Measurements from ENCODE around the gene MBLAC1.

MBLAC1 gene

DNA sequence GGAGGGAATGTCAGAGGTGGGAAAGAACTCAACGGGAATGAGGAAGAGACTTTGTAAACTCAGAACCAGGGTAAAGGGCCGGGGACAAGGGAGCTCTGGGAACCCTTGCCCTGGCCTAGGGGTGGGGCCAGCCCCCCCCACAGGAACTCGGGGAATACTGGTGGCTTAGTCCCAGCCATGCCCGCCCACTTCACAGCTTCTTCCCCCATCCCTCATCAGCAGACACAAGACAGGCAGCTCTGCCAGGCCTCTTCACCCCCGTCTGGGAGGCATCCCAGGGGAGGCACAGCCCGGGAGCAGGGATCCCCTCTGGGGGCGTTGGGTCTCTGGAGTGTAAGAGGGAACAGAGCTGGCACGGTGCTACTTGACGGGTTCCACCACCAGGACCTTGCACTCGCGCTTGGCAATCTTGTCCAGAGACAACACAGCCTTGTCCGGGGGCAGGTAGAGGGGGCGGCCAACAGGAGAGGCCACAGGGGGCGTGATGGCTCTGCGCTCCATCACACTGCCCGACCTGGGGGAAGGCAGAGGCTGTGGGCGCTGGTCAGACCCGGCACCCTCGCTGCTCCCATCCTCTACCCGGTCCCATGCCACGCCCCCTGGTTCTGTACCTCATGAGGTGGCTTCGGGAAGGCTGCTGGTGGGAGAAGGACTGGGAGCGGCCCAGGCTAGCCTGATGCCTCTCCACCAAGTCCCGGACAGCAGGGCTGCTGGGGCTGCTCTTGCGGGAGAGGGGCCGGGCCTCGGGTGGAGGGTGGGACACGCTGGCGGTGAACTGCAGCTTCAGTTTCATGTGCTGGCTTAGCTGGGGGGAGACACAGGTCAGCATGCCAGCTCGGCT is 28.1 kb downstream of the MBLAC1 start:
- no peak for DNase-seq

DNA sequence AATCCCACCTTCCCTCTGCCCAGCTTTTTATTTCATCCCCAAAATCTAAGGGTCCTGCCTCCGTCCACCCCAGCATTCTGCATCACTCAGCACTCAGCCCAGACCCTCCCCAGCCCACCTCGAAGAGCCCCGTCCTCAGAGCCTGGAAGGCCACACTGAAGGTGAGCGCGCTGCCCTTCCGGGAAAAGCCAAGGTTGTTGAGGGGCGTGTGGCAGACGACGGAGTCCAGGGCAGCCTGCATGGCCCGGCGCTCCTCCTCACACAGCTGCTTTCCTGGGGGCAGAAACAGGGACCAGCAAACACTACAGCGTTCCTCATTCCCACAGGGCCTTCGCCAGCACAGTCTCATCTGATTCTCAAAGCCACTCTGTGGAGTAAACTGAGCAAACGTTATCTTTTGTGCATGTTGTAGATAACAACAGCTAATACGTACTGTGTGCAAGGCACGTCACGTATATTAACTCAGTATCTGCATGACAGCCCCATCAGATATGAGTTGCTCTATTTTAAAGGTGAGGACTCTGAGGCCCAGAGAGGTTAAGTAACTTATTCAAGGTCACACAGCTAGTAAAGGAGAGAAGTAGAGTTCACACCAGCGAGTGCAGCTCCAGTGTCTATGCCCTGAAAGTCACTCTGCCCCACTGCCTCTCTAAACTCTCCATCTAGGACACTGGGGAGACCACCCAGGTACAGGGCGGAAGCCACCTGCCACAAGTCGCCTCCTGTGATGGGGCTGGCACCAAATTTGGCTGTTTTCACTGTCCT is 29.0 kb downstream of the MBLAC1 start:
- no peak for DNase-seq

DNA sequence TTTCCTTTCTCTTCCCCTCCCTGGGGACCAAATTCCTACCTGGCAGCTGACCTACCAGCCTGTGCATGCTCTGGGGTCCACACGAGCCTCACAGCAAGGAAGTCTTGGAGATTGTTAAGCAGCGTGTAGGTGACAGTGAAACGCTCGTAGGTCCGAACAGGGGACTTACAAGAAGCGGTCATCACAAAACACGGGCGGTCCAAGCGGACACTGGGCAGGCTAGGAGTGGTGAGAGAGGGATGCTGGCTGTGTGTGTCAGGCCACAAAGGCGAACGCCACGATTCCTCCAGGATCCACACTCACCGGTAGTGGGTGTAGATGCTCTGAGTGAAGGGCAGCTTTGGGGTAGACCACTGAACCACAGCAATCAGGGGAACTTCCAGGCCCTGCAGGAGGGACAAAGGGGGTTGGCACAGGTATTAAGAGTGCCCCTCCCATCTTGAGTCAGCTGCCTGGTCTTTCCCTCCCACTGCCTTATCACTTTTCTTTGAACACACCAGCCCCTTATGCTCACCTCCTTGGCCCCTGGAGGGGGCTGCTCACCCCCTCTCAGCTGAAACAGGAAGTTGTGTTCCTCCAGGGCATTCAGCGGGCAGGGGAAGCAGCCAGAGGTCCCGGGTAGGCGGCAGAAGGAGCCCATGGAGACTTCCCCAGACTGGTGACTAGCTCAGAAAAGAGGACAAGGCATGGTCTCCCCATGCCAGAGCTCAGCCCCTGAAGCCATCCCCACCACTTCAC is 29.7 kb downstream of the MBLAC1 start:
- no peak for DNase-seq

DNA sequence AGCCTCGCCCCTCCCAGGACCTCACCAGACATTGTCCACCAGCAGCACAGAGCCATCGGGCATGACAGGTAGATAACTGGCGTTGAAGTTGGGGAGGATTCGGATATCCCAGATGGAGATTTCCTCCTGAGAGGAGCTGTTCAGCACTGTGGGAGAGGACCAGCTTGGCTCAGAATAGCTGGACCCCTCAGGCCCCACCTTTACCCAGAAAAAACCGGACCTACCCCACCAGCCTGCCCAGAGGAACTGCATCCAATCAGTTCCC is 30.2 kb downstream of the MBLAC1 start:
- no peak for DNase-seq

DNA sequence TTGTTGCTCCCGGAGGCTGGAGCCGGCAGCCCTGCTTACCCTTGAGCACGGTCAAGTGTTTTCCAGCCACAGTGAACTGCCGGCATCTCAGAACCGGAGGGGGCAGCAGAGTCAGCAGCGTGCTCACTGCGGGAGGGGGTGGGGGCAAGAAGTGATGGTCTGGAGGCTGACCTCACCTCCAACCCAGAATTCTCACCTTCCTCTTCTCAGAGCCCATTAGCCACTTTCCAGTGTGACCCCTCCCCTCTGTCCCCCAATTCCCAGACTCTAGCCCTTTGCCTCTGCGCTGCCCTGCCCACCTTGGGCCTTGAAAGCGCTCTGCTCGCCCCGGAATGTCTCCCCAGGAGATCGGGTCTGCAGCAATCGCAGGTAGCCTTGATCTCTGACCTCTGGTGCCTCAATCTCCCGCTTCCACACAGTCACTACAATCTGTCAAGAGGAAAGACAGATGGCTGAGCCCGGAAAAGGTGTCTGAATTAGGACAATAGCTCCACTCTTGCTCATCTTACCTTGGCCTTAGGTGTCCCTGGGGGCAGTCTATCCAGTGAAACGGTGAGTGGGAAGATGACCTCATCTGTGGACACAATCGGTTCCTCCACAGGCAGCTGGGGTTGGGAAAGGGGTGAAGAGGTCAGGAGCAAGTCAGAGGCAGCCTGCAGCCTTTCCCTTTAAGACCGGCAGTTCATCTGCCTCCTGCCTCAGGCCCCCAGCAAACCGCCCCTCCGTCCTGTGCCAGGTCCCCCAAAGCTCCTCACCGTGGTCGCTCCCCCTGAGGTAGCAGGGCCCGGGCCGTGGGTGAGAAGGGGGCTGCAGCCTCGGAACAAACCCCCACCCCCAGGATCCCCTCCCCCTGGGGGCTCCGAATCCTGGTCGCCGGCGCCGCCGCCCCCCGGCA is 30.8 kb downstream of the MBLAC1 start:
- peak; percentile 25 for DNase-seq

DNA sequence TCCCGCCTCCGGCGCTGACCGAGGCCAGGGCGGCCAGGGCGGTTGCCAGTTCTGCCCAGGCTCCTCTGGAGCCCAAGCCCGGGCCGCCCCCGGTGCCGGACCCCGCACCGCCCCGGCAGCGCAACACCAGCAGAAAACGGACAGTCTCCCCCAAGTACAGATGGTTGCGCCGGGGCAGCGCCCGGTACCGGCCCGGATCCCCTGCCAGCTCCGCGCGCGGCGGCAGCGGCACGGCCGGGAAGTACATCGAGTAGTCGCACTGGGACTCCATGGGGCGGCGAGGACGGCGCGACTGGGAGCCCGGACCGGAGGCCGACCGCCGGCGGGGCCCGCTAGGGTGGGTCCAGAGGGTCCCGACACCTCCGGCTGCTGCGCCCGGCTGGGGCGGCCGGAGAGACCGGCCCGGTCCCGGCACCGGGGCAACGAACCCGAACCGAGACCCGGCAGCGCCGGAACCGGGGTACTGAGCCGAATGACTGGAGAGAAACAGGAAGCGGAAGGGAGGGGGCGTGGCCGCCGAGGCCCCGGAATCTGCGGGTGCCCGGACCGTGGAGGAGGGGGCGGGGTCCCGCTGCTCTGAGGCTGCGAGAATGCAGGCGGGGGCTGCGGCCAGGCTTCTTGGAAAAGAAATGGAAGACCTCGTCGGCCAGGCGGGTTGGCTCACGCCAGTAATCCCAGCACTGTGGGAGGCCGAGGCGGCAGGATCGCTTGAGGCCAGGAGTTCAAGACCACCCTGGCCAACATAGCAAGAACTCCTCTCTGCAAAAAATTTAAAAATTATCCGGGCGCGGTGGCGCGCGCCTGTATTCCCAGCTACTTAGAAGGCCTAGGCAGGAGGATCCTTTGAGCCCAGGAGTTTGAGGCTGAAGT is 31.7 kb downstream of the MBLAC1 start, which contains the start of gene TRAPPC14:
Gene TRAPPC14, minus strand, starts transcription at position 495 of the 870 bp plus-strand sequence. Its CDS starts 224 bp downstream, at position 271.
- peak; percentile 93 for DNase-seq

DNA sequence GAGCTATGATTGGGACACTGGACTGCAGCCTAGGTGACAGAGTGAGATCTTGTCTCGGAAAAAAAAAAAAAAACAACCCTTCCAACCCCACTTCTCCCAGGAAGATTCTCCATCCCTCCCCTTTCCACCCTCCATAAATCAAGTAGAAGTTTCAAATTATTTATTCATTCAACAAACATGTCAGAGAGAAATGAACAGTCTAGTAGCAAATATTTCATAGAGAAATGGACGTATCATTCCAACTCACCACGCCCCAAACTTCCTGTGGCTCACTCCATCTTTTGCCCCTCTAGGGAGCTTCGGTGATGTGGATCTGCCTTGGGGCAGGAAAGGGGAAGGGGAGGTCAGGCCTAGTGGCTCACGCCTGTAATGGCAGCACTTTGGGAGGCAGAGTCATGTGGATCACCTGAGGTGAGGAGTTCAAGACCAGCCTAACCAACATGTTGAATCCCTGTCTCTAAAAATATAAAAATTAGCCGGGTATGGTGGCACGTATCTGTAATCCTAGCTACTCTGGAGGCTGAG is 32.4 kb downstream of the MBLAC1 start:
- no peak for DNase-seq

DNA sequence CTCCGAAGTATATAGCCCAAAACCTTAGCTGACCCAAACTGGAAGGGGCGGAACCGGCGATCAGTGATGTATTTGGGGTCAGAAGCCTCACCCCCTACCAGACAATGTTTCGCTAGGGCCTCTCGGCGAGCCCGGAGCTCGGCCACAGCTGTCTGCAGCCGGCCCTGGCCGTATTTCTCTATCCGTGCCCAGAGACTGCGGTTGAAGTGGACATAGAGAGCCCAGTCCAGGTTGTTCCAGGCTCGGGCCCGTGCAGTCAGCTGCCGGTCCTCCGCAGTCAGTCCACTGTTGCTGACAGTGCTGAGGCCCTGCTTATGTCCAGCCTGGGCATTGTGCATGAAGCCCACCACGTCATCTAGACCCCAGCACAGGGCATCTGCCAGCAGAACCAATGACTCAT is 33.3 kb downstream of the MBLAC1 start:
- no peak for DNase-seq

DNA sequence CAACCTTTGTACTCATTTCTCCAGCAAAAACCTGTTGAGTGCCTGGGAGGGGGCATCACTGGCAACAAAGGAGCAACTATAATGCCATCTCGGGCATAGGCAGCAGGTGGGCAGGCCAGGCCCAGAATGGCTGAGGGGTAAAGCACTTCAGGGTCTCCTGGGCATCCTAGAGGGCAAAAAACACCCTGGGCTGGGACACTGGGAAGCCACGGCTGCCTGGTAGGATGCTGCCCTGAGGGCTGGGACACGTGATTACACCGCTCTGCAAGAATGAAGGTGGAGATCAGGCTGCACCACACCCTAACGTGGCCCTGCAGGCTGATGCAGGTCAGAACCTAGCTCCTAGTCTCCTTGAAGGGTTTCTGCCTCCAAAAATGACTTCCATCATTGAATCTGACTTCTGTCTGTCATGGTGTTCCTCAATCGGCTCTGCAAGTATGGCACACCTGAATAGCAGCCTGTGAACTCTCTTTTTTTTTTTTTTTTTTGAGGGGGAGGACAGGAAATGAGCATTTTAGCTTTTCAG is 36.3 kb downstream of the MBLAC1 start:
- peak; percentile 31 for DNase-seq

DNA sequence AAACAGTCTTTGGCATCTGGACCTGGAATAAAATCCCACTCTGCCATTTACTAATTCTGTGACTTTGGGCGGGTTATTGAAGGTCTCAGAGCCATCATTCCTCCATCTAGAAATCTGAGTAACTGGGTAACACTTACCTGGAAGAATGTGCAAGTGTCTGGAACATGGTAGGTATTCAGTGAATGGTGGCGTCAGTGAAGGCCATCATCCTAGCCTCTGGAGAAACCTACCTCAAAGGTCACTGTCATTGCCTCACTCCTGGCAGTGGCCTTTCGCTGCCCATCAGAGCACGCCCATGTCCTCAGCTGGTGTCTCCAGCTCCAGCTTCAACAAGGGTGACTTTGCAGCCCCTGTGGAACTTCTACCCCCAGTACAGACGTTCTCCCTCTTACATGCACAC is 37.1 kb downstream of the MBLAC1 start:
- no peak for DNase-seq

DNA sequence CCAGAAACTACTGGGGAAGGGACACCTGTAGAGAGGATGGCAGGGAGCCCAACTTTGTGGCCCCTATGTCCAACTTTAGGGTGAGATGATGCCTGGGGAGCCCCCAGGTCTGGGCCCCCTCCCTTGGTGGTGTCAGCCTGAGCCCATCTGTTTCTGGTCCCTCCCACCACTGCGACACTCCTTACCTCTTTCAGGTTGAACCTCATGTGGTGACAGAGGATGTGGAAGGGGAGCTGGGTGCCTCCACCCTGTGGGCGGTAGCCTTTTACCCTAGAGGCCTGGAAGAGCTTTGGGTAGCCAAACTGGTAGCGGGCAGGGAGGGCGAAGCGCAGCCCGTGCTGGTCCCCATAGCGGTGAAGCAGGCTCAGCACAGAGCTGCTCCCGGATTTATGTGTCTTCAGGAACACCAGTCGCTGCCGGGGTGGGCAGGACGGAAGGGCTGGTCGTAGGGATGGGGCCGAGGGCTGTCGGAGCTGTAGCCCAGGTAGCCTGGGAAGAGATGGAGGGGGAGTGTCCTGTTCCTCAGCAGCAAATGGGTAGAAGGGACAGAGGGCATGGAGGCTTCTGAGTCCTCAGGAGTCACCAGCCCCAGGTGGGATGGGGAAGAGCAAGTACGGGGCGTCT is 39.7 kb downstream of the MBLAC1 start:
- DNase-seq = peak; percentile 52

DNA sequence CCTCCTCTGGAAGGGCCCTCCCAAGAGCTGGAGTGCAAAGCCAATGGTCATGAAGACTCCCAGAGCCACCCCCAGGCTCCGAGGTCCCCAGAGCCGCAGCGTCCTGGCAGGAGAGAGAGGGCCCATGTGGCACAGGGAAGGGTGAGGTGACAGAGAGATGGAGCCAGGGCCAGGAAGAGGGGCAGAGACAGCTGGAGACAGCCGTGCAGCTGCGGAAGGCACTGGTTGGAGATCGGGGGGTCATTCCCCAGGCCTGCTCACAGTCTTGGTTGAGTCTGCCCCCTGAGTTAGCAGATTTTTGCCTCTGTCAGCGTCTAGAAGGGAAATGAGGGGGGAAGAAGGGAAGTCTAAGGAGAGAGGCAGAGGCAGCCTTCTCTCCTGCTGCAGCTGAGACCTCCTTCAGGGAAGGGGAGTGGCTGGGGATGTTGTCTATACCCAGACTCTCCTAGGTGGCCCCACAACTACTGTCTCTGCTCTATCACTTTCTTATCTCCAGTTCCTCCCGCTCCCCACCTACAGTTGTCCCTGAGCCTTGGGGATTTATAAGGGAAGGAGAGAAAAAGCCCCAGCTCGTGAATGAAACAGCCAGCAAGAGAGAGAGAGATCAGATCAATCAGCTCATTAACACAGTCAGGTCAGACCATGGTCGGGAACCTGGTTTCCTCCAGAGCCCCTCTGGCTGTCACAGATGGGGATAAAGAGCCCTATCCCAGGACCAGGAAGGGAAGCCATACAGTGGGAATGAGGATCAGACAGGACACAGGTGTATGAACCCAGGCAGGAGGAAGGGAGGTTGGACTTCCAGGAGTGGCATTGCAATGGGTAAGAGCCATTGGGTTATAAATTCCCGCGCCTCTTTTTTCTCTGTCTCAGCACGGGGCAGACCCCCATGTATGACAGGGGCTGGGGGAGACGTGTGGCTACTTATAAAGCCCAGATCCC is 40.5 kb downstream of the MBLAC1 start:
- DNase-seq = peak; percentile 22

DNA sequence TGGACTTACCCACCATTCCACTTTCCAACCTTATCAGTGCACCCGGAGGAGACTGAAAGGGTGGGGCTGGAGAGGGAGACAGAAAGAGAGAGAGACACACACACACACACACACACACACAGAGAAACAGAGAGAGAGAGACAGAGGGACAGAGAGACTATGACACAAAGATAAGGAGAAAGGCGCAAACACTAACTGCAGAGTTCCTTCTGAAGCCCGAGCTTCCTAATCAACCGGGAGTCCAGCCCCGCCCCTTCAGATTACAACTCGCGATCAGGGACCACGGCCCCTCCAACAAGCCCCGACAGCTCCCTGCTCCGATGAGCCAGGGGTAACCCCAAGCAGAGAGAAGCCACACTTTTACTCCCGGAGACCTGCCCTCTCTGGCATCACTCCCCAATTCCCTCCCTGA is 41.2 kb downstream of the MBLAC1 start:
- no peak for DNase-seq

DNA sequence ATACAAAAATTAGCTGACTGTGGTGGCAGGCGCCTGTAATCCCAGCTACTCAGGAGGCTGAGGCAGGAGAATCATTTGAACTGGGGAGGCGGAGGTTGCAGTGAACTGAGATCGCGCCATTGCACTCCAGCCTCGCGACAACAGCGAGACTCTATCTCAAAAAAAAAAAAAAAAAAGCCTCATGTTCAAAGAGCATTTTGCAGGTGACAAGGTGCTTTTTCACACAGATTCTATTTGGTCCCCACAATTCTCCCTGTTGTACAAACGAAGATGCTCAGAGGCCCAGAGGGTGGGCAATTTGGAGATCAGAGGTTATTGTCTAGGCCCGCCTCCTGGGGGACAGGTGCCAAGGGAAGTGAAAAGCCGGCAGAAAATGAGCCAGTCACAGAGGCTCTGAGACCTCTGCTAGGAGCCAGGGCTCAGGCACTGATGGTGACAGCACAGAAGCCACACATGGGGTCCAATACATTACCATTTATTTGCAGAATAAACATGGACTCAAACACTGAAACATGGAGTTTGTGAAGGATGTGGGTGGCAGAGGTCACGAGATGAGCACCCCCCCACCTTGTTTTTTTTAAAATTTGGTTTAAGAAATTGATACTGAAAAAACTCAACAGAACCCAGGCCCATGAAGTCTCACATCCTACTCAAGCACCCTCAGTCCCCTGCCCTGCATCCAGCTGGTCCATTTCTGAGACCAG is 42.5 kb downstream of the MBLAC1 start:
- peak; percentile 51 for DNase-seq

DNA sequence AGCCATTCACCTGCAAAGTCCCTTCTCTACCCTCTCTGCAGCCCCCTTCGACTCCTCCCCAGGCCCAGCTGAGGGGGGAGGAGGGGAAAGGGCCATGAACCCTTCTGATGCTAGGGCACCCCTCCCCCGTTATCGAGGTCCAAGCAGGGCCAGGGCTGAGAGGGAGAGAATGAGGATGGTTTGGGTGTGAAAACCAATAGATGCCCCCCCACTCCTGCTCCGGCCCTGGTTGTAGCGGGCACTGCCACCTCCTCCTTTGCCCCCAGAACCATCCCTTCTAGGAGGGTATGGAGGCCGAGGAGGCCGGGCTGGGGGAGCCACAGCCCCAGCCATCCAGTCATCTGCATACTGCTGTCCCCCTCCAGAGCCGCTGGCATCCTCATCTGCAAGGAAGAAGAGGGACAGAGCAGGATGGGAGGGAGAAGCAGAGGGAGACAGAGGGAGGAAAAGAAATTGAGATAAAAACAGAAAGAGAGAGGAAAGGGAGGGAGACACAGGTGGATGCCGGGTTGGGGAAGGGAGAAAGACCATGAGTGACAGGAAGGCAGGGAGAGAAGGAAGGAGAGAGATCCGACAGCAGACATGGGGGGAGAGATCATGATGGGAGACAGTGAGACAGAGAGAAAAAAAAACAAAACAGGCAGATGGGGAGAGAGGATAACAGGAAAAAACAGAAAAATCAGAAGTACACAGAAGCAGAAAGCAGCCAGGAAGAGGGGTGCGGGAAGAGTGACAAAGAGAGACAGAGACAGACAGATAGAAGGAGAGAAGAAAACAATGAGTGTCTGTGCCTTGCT is 43.5 kb downstream of the MBLAC1 start:
- no peak for DNase-seq

DNA sequence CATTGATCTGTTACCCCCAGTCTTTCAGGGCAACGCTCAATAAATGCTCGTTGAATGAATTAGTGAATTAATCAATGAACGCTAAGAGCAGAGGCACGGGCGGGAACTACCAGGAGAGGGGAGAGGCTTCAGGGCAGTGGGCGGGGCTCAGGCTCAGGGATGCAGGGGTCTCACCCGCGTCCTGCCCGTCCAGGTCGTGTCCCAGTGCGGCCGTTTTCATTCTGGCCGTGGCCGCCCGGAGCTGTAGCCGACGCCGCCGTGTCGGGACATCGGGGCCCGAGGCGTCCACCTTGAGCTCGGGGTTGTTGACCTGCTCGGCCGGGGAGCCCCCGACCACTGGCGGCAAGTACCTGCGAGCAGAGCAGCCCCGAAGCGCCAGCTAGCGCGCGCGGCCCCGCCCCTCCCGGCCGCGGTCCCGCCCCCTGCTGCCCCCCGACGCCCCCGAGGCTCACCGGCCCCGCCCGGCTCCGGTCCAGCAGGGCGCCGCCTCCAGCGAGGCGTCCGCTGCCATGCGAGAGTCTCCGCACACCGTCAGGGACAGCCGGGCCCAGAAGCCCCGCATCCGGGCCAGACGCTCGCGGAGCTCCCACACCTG is 44.4 kb downstream of the MBLAC1 start:
- DNase-seq = peak; percentile 38

DNA sequence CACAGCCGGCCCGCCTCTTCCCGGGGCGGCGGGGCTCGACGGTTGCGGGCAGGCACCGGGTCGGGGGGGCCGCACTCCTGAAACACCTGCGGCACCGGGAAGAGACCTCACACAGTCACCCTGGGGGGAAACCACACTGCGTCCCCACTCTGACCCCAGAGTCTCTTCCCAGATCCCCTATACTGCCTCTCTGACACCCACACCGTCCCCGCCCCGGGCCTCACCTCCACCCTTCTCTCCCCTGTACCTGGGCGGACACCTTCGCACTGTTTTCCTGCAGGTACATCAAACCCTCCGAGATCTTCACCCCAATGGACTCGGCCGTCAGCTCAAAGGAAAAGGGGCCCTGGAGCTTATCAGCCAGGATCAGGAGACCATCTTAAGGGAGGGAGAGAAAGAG is 45.1 kb downstream of the MBLAC1 start:
- peak; percentile 22 for DNase-seq

Measured in RPMI8226 (cell line).